Liver (tissue), 3 donors: ENCODE measurements around the gene MYRFL.
A peak's percentile ranks its signal among the peaks of the same experiment; 100 is the strongest.

ENCODE experiments used
- CTCF ChIP-seq: fragments of 150-350 bp; IDR thresholded peaks from 2 replicates; pipeline ENCODE4 v1.5.1; 2017; ENCODE audit warnings: improper control_type of control experiment, low read depth, low read length; ENCODE audit not compliant: missing input control
- EGR1 ChIP-seq, 2 donors: IDR thresholded peaks; 2 replicates each; pipeline ENCODE4 v1.6.1; 2016 to 2018; ENCODE audit warnings: antibody characterized with exemption in 2 of 2, low read depth in 2 of 2
- RAD21 ChIP-seq, 2 donors: IDR thresholded peaks; 2 replicates each; pipeline ENCODE4 v1.6.1; 2016; ENCODE audit warnings: antibody characterized with exemption in 2 of 2, mild to moderate bottlenecking in 2 of 2
- REST ChIP-seq: IDR thresholded peaks from 2 replicates; pipeline ENCODE4 v1.6.1; 2016; ENCODE audit warnings: antibody characterized with exemption, mild to moderate bottlenecking
- RXRA ChIP-seq, 2 donors: IDR thresholded peaks; 2 replicates each; pipeline ENCODE4 v1.6.1; 2017 to 2018; ENCODE audit warnings: antibody characterized with exemption in 2 of 2, mild to moderate bottlenecking in 1 of 2
- TAF1 ChIP-seq: conservative IDR thresholded peaks from 2 replicates; pipeline ENCODE4 v1.6.1; 2016; ENCODE audit warnings: antibody characterized with exemption, mild to moderate bottlenecking
- donor health status: healthy.
- donor health status: healthy.

- peak; percentile 89 for TF ChIP-seq CTCF
- TF ChIP-seq EGR1 (IDR thresholded peaks at IDR 0.05; ENCODE audit: low read depth in 2 of 2) = no peak
- no peak for TF ChIP-seq REST
- no peak for TF ChIP-seq RXRA (IDR thresholded peaks at IDR 0.05)
- TF ChIP-seq TAF1 = no peak
- TF ChIP-seq RAD21 (IDR thresholded peaks at IDR 0.05) = peak; percentile 95 to 97
These were observed 75.7 kb downstream of the MYRFL start for GRCh38 chr12:69900720-69901131.
